SK-N-SH (cell line): ENCODE data around the gene P3R3URF.

Experiments
- MXI1 ChIP-seq: IDR thresholded peaks from 2 replicates; pipeline ENCODE4 v1.6.1; 2012; ENCODE audit warnings: mild to moderate bottlenecking, low read depth, low read length, improper control_type of control experiment
- POLR2AphosphoS5 ChIP-seq: IDR thresholded peaks from 2 replicates; pipeline ENCODE4 v1.6.1; 2012; ENCODE audit warnings: low read depth, low read length
- RAD21 ChIP-seq: IDR thresholded peaks from 2 replicates; pipeline ENCODE4 v1.6.1; 2012; ENCODE audit warnings: mild to moderate bottlenecking, low read length
- TAF1 ChIP-seq: IDR thresholded peaks from 2 replicates; pipeline ENCODE4 v1.6.1; 2012; ENCODE audit warnings: low read depth, mild to moderate bottlenecking, low read length, moderate library complexity, borderline replicate concordance
- ZBTB33 ChIP-seq: IDR thresholded peaks from 2 replicates; pipeline ENCODE4 v1.4.0; 2012; ENCODE audit warnings: low read depth, borderline replicate concordance
- TF ChIP-seq, protein P1 (sequence below): fragments of 200-600 bp; sonication (generic); IDR thresholded peaks from 2 replicates; pipeline ENCODE4 v1.6.1; 2017; ENCODE audit warnings: antibody characterized with exemption, mild to moderate bottlenecking, moderate library complexity
- TF ChIP-seq, protein P2 (sequence below): IDR thresholded peaks from 2 replicates; pipeline ENCODE4 v1.4.0; 2012; ENCODE audit warnings: low read depth

- TF ChIP-seq TAF1 (peak; percentile 53; the same call in 1 of the 2 replicates), POLR2AphosphoS5 (peak; percentile 65; the same call in 1 of the 2 replicates), MXI1 (peak; percentile 44; the same call in 1 of the 2 replicates), ZBTB33 (no peak), RAD21 (peak; percentile 50)
- TF ChIP-seq, protein P1, sequence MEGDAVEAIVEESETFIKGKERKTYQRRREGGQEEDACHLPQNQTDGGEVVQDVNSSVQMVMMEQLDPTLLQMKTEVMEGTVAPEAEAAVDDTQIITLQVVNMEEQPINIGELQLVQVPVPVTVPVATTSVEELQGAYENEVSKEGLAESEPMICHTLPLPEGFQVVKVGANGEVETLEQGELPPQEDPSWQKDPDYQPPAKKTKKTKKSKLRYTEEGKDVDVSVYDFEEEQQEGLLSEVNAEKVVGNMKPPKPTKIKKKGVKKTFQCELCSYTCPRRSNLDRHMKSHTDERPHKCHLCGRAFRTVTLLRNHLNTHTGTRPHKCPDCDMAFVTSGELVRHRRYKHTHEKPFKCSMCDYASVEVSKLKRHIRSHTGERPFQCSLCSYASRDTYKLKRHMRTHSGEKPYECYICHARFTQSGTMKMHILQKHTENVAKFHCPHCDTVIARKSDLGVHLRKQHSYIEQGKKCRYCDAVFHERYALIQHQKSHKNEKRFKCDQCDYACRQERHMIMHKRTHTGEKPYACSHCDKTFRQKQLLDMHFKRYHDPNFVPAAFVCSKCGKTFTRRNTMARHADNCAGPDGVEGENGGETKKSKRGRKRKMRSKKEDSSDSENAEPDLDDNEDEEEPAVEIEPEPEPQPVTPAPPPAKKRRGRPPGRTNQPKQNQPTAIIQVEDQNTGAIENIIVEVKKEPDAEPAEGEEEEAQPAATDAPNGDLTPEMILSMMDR = peak; percentile 47; the same call in 1 of the 2 replicates
- TF ChIP-seq, protein P2, sequence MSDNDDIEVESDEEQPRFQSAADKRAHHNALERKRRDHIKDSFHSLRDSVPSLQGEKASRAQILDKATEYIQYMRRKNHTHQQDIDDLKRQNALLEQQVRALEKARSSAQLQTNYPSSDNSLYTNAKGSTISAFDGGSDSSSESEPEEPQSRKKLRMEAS = no peak
Observed at GRCh38 chr1:46197964-46198811, 21.9 kb upstream of the P3R3URF start, which contains the start of gene POMGNT1.
